Astrocyte (in vitro differentiated cells and primary cell): ENCODE results near the gene DCAF5. TPM values are rescaled to one million over a fixed set of nuclear protein-coding genes. Genes with fewer than 3 reads are reported as not detected.

Experiments
- DNase-seq: peaks from one replicate; pipeline ENCODE4 v3.0.0-alpha.2; 2010; ENCODE audit warnings: low read depth
- FAIRE-seq: peaks from 2 replicates; lab custom pipeline; 2011; peaks lifted over from hg19 to GRCh38; lab: Jason Lieb, UNC
- H2AFZ ChIP-seq: 2 replicates; pipeline ENCODE4 v1.6.0; 2012; ENCODE audit warnings: low read depth, low read length, inconsistent platforms
- H3K27ac ChIP-seq: 2 replicates; pipeline ENCODE4 v1.5.1; 2011; ENCODE audit warnings: low read depth, low read length, inconsistent platforms
- H3K27me3 ChIP-seq: 2 replicates; pipeline ENCODE4 v1.6.0; 2011; ENCODE audit warnings: low read length, inconsistent platforms; ENCODE audit not compliant: insufficient read depth
- H3K36me3 ChIP-seq: 2 replicates; pipeline ENCODE4 v1.5.1; 2011; ENCODE audit warnings: low read length, inconsistent platforms; ENCODE audit not compliant: insufficient read depth
- H3K4me1 ChIP-seq: 2 replicates; pipeline ENCODE4 v1.5.1; 2011; ENCODE audit warnings: low read length, inconsistent platforms; ENCODE audit not compliant: insufficient read depth
- H3K4me2 ChIP-seq: 2 replicates; pipeline ENCODE4 v1.6.0; 2012; ENCODE audit warnings: low read length, inconsistent platforms
- H3K4me3 ChIP-seq: 2 replicates; pipeline ENCODE4 v1.5.1; 2011; ENCODE audit warnings: low read depth, mild to moderate bottlenecking, low read length, inconsistent platforms; ENCODE audit not compliant: insufficient read depth
- H3K79me2 ChIP-seq: 2 replicates; pipeline ENCODE4 v1.6.0; 2012; ENCODE audit warnings: mild to moderate bottlenecking, low read length, inconsistent platforms; ENCODE audit not compliant: insufficient read depth
- H3K9ac ChIP-seq: 2 replicates; pipeline ENCODE4 v1.6.0; 2012; ENCODE audit warnings: mild to moderate bottlenecking, low read length, inconsistent platforms
- H3K9me3 ChIP-seq: 2 replicates; pipeline ENCODE4 v1.5.1; 2012; ENCODE audit warnings: low read depth, mild to moderate bottlenecking, low read length, inconsistent platforms; ENCODE audit not compliant: insufficient read depth
- H4K20me1 ChIP-seq: 2 replicates; pipeline ENCODE4 v1.6.0; 2012; ENCODE audit warnings: low read length, inconsistent platforms; ENCODE audit not compliant: insufficient read depth
- H3K27ac Mint-ChIP-seq: one replicate; pipeline ENCODE4 v1.8.0; 2021; ENCODE audit warnings: mild to moderate bottlenecking, mixed read lengths; ENCODE audit not compliant: unreplicated experiment
- H3K27me3 Mint-ChIP-seq: one replicate; pipeline ENCODE4 v1.8.0; 2021; ENCODE audit warnings: low read depth, mixed read lengths; ENCODE audit not compliant: unreplicated experiment
- H3K36me3 Mint-ChIP-seq: one replicate; pipeline ENCODE4 v1.8.0; 2021; ENCODE audit warnings: low read depth, mixed read lengths; ENCODE audit not compliant: unreplicated experiment
- H3K4me1 Mint-ChIP-seq: one replicate; pipeline ENCODE4 v1.8.0; 2021; ENCODE audit warnings: low read depth, mixed read lengths; ENCODE audit not compliant: unreplicated experiment
- H3K4me3 Mint-ChIP-seq: one replicate; pipeline ENCODE4 v1.8.0; 2021; ENCODE audit warnings: mild to moderate bottlenecking, moderate library complexity, mixed read lengths; ENCODE audit not compliant: unreplicated experiment
- H3K9me3 Mint-ChIP-seq: one replicate; pipeline ENCODE4 v1.8.0; 2021; ENCODE audit warnings: mild to moderate bottlenecking, mixed read lengths; ENCODE audit not compliant: unreplicated experiment
- CTCF ChIP-seq: IDR thresholded peaks from 2 replicates; pipeline ENCODE4 v1.5.1; 2011; ENCODE audit warnings: low read depth, mild to moderate bottlenecking, inconsistent platforms, low read length, moderate library complexity; ENCODE audit not compliant: insufficient read depth
- EZH2 ChIP-seq: IDR thresholded peaks from 2 replicates; pipeline ENCODE4 v1.6.1; 2012; ENCODE audit warnings: mild to moderate bottlenecking, low read length, inconsistent platforms; ENCODE audit not compliant: insufficient read depth
- total RNA-seq: library from RNA; stranded (reverse); gene quantifications from 2 replicates; pipeline ENCODE4 v1.2.1, GENCODE V29; 2021

DCAF5 gene
- total RNA-seq, 1 donor from 2014 or later = 54.6 TPM

DNA sequence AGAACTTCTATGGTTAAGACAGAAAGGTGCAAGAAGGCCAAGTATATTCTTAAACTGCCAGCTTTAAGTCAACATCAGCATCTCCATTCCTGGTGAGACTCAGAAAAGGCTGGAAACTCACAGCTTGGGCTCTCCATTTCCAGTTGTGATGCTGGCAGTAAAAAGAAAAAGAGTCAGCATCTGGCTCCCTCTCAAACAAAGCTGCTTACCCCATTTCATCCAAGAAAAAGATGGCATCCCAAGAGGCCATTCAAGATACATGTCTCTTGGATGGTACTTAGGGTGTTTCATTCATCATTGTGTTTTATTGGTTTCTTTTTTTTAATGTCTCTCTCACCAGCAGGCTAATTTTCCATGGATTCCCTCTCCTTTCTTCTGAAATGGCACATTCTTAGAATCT, 61.9 kb downstream of the DCAF5 start:
- Histone ChIP-seq H3K4me3 (no peak overlapping the region), H3K9me3 (no peaks in the 10 kb centered on the region), H3K27me3 (no peaks in the 10 kb centered on the region), H3K27ac (no peak overlapping the region), H3K4me2 (no peak overlapping the region), H3K9ac (no peak overlapping the region), H3K36me3 (peaks cover 9% of the 10 kb centered on the region), H3K79me2 (peaks cover 23% of the 10 kb centered on the region), H2AFZ (no peak overlapping the region), H4K20me1 (peaks cover 6% of the 10 kb centered on the region), H3K4me1 (peaks cover 27% of the 10 kb centered on the region)
- H3K9me3 Mint-ChIP-seq = no peaks in the 10 kb centered on the region
- TF ChIP-seq EZH2 (no peak), CTCF (no peak)
- H3K4me3 Mint-ChIP-seq = no peak overlapping the region
- H3K4me1 Mint-ChIP-seq = peaks cover 71% of the 10 kb centered on the region
- H3K36me3 Mint-ChIP-seq = peaks cover 7% of the 10 kb centered on the region
- H3K27me3 Mint-ChIP-seq = no peaks in the 10 kb centered on the region
- peak overlapping the region; percentile 1 for H3K27ac Mint-ChIP-seq
- no peak for DNase-seq
- FAIRE-seq = no peak

GRCh38 chr14:69090187-69090789, 62.6 kb downstream of the DCAF5 start:
- TF ChIP-seq CTCF (peak; percentile 84), EZH2 (no peak)
- Histone ChIP-seq H3K9ac (no peak overlapping the region), H3K27ac (no peak overlapping the region), H3K4me2 (no peak overlapping the region), H4K20me1 (peaks cover 6% of the 10 kb centered on the region), H3K9me3 (no peaks in the 10 kb centered on the region), H3K79me2 (peaks cover 16% of the 10 kb centered on the region), H2AFZ (no peak overlapping the region), H3K36me3 (peaks cover 9% of the 10 kb centered on the region), H3K4me1 (peaks cover 25% of the 10 kb centered on the region), H3K4me3 (no peak overlapping the region), H3K27me3 (no peaks in the 10 kb centered on the region)
- Mint-ChIP-seq H3K4me1 (peaks cover 67% of the 10 kb centered on the region), H3K9me3 (no peaks in the 10 kb centered on the region), H3K36me3 (peaks cover 7% of the 10 kb centered on the region), H3K27ac (no peak overlapping the region), H3K4me3 (no peak overlapping the region), H3K27me3 (no peaks in the 10 kb centered on the region)
- DNase-seq = no peak
- no peak for FAIRE-seq

DNA sequence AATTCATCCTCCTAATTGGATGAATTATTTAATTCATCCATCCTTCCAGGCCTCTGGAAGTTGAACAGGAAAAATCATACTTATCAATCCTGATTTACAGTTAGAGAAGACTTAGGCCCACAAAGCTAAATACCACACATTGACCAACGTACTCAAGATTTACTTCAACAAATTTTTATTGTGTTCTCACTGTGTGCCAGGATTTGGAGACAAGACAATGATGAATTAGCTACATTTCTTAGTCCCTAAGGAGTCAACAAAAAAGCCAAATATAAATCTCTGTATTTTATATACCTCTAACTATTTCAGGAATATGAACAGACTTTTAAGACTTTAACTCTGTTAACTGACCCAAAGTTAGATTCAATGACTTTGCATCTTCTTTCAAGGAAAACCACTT, 63.9 kb downstream of the DCAF5 start:
- FAIRE-seq = no peak
- Mint-ChIP-seq H3K9me3 (no peaks in the 10 kb centered on the region), H3K36me3 (peaks cover 12% of the 10 kb centered on the region), H3K27ac (peak overlapping the region; percentile 92), H3K4me1 (peaks cover 69% of the 10 kb centered on the region), H3K27me3 (no peaks in the 10 kb centered on the region), H3K4me3 (no peak overlapping the region)
- H2AFZ ChIP-seq = no peak overlapping the region
- H3K4me2 ChIP-seq = no peak overlapping the region
- H3K27me3 ChIP-seq = no peaks in the 10 kb centered on the region
- peaks cover 15% of the 10 kb centered on the region for H3K79me2 ChIP-seq
- no peak overlapping the region for H3K4me3 ChIP-seq
- H3K9me3 ChIP-seq = no peaks in the 10 kb centered on the region
- peak overlapping the region; percentile 39 for H3K27ac ChIP-seq
- no peak for DNase-seq
- H4K20me1 ChIP-seq = peaks cover 6% of the 10 kb centered on the region
- peak overlapping the region; percentile 32 for H3K9ac ChIP-seq
- TF ChIP-seq CTCF (no peak), EZH2 (no peak)
- H3K36me3 ChIP-seq = peaks cover 12% of the 10 kb centered on the region
- H3K4me1 ChIP-seq = peaks cover 12% of the 10 kb centered on the region
